Measurements from ENCODE around the gene RAB43.
"Not testable (repeated sequence)": the region's sequence is repeated elsewhere in the genome, so short reads cannot be mapped to it uniquely, and the experiment has no call there.

Gene RAB43

GRCh38 chr3:129121792-129122411 is at the start of gene RAB43:
TSS of gene RAB43 (minus strand) at chr3:129121804. CDS start at chr3:129121489, 315 bp downstream.
- peak; percentile 57 for DNase-seq

DNA sequence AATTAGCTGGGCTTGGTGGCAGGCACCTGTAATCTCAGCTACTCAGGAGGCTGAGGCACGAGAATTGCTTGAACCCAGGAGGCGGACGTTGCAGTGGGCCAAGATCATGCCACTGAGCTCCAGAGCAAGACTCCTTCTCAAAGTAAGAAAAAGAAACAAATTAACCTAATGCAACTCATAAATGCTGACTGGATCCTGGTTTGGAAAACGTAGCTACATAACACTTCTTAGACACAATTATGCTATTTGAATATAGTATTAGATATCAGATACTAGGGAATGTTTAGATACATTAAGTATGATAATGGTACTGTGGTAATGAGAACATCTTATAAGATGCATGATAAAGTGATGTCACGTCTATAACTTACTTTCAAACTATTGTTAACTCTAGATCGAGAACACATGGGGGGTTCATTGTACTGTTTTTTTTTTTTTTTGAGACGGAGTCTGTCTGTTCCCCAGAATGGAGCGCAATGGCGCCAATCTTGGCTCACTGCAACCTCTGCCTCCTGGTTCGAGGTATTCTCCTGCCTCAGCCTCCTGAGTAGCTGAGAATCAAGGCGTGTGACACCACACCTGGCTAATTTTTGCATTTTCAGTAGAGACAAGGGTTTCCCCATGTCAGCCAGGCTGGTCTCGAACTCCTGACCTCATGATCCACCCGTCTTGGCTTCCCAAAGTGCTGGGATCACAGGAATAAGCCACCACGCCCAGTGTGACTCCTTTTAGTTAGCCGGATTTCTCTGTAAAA is 45.2 kb upstream of the RAB43 start:
- DNase-seq = no peak

DNA sequence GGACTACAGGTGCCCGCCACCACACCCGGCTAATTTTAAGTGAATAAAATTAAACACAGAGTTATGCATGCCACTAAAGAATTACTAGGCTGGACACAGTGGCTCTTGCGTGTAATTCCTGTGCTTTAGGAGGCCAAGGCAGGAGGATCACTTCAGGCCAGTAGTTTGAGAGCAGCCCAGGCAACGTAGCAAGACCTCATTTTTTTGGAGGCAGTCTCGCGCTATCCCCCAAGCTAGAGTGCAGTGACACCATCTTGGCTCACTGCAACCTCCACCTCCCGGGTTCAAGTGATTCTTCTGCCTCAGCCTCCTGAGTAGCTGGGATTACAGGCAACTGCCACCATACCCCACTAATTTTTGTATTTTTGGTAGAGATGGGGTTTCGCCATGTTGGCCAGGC is 44.0 kb upstream of the RAB43 start:
- not testable (repeated sequence) for DNase-seq

- DNase-seq = no peak
These were observed 42.9 kb upstream of the RAB43 start for GRCh38 chr3:129164500-129164899.

- peak; percentile 9 for DNase-seq
These were observed 41.4 kb upstream of the RAB43 start for GRCh38 chr3:129162729-129163579.

GRCh38 chr3:129161860-129162271 is 40.3 kb upstream of the RAB43 start:
- DNase-seq = no peak

- DNase-seq = peak; percentile 99
These were observed 39.6 kb upstream of the RAB43 start, which contains the start of gene ISY1 for GRCh38 chr3:129160891-129161859. TSS of gene ISY1 (minus strand) at chr3:129161063. CDS start at chr3:129160975, 88 bp downstream.

GRCh38 chr3:129144786-129145185 is 23.2 kb upstream of the RAB43 start:
- DNase-seq = no peak

DNA sequence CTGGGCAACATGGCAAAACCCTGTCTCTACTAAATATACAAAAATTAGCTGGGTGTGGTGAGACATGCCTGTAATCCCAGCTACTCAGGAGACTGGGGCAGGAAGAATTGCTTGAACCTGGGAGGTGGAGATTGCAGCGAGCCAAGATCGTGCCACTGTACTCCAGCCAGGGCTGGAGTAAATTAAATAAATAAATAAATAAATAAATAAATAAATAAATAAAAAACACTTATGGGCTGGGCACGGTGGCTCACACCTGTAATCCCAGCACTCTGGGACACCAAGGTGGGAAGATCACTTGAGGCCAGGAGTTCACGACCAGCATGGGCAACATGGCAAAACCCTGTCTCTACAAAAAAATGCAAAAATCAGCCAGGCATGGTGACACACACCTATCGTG is 19.4 kb upstream of the RAB43 start:
- not testable (repeated sequence) for DNase-seq

GRCh38 chr3:129139911-129140310 is 18.3 kb upstream of the RAB43 start:
- DNase-seq = no peak

- not testable (repeated sequence) for DNase-seq
These were observed 14.7 kb upstream of the RAB43 start for GRCh38 chr3:129136275-129136674.

DNA sequence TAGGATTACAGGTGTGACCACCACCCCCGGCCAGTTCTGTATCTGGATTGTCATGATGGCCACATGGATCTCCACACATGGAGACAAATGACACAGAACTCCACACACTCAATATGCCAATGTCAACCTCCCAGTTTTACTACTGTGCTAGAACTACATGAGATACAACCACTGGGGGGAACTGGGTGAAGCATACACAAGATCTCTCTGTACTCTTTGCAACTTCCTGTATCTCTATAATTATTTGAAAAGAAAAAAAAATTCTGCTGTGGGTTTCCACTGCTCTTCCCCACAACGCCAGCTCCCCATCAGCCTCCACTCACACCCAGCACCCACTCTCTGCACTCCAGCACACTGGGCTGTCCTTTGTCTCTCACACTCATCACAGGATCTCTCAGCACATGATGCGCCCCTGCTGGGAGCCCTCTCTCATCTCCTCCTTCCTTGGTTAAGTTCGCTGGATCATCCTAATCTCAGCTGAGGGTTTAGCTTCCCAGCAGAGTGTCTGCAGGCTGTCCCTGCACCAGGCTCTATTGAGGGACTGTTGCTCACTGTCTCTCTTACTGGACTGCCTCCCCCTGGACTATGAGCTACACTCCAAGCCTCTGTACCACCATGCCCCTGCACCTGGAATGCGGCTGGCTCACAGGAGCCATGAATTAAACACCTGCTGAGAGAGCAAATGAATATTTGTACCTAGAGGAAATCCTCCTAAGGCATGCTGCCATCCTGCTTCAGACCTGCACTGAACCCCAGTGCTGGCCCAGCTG is 10.7 kb upstream of the RAB43 start:
- no peak for DNase-seq

DNA sequence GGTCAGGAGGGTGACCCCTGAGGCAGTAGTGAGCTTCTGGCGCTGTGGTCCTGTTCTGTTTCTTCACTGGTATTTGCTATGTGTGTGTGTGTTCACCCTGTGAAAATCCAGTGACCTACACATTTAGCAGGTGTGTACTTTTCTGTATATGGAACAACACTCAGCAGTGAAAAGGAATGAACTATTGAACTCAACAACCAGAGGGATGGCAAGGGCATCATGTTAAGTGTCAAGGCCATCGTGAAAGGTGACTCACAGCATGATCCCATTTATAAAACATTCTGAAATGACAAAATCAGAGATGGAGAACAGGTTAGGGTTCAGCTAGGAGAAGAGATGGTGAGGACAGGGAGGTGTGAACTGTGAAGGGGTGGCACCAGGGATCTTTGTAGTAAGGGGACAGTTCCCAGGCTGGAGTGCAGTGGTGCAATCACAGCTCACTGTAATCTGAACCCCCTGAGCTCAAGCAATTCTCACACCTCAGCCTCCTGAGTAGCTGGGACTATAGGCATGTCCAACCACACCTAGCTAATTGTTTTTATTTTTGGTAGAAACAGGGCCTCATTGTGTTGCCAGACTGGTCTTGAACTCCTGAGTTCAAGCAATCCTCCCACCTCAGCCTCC is 10.0 kb upstream of the RAB43 start:
- no peak for DNase-seq

DNA sequence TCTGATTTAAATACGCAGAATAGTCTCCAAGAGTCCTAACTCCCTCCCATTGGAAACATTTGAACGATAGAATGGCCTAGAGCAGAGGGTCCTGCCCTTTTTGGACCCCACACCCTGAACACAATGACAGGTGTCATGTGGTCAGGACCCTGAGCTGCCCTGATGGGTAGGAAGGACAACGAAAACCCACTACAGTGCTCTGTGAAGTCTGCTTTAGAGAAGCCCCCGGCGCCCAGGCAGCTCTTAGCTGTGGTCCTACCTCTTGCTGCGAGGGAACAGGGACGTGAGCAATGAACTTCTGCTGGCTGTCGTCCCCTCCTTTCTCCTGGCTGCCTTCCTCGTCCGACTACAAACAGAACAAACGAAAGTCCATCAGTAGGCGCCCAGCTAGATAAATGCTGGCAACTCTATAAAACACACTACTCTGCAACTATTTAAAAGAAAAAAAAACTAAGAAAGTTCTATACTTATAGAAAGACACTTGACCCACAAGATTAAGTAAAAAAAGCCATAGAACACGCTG is 8.7 kb upstream of the RAB43 start:
- no peak for DNase-seq

GRCh38 chr3:129128357-129129155 is 7.0 kb upstream of the RAB43 start:
- DNase-seq = no peak

DNA sequence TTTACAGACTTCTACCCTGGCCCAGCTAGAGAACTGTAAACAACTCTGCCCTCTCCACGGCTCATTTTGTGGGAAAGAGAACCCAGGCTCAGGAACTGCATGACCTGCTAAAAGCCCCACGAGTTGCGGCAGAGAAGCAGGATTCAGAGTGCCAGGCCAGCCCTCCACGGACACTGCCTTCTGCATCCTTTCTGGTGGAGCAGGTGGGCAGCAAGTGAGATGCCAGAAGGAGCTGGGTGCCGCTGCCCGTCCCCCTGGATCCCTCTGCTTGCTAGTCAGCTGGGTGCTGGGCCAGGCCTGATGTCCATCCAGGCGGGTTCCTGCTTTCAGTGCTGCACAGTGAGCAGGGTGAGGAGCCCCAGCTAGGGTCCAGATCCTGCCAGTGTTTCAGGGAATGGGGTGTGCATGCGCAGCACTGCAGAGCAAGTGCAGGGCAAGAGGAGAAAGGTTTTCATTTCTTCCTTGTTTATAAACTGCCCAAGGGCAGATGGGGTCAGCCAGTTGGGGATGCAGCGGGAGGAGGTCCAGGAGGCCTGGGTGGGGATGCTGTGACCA is 5.2 kb upstream of the RAB43 start:
- DNase-seq = no peak

DNA sequence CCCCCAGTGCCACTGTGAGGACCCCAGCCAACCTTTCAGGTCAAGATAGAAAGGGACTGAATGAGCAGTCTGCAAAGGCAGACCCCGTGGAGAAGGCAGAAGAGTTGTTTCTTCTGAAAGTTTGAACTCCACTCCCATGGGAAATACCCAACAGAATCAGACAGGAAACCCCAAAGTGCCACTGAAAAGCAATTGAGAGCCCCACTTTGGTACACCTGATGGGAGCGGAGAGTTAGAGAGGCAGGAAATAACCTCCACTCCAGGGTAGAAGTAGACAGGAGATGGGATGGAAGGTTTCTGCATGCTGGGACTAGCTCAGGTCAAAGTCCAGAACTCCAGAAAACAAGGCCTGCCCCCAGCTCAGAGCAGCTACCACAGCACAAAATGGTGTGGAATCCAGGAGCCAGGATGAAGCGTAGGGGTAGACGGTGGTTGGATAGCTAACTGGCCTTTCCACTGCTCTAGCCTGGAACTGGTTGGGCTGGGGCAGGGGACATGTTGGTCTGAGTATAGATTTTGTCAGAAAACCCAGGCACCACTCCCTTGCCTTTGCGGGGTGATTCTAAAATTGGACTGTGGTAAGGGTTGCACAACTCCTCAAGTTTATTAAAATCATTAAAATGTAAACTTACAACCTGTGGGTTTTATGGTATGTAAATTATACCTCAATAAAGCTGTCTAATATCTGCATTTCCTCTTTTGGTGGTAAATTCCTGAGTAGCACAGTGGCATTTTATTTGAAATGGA is 1.9 kb upstream of the RAB43 start:
- no peak for DNase-seq

GRCh38 chr3:129122412-129123011 is 908 bp upstream of the RAB43 start:
- DNase-seq = no peak

Data from NCI-H1092 treated with DMSO at 0.1 percent for 48 hours (cell line).